GM18498 (cell line): ENCODE data around the gene RPL10.
A peak's percentile ranks its signal among the peaks of the same experiment; 100 is the strongest.

ENCODE experiments used
- ATAC-seq: cut with Tn5 transposase; IDR thresholded peaks from one replicate; pipeline ENCODE4 v1.9.1; 2021; ENCODE audit warnings: mild to moderate bottlenecking, moderate library complexity; ENCODE audit not compliant: unreplicated experiment

RPL10 gene

DNA sequence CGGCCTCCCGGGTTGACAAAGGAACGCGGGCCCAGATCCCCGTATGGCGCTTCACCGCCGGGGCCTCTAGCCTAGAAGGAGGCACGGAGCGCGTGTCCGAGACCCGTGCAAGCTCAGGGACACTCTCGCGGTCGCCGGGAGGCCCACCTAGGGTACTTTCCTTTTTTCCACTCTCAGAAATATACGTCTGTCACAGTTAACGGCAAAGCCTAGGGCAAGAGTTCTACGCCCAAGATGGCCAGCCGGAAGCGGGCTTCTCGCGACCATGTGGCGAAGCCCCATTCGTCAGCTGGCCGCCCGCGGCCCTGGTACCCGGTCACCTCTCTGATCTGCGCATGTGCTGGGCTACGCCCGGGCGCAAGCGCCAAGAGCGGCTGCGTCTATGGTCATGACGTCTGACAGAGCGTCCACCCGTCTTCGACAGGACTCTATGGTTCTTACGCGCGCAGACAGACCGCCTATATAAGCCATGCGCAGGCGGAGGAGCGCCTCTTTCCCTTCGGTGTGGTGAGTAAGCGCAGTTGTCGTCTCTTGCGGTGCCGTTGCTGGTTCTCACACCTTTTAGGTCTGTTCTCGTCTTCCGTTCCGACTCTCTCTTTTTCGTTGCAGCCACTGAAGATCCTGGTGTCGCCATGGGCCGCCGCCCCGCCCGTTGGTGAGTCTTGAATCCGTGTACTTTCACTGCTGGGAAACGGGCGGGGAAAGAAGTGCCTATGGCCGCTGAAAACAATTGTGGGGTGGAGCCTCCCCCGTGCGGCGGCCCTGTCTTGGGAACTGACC is at the start of gene RPL10:
Gene RPL10, plus strand, starts transcription at position 490 of the 780 bp plus-strand sequence. Its CDS starts 143 bp downstream, at position 633.
- peak; percentile 81 for ATAC-seq

DNA sequence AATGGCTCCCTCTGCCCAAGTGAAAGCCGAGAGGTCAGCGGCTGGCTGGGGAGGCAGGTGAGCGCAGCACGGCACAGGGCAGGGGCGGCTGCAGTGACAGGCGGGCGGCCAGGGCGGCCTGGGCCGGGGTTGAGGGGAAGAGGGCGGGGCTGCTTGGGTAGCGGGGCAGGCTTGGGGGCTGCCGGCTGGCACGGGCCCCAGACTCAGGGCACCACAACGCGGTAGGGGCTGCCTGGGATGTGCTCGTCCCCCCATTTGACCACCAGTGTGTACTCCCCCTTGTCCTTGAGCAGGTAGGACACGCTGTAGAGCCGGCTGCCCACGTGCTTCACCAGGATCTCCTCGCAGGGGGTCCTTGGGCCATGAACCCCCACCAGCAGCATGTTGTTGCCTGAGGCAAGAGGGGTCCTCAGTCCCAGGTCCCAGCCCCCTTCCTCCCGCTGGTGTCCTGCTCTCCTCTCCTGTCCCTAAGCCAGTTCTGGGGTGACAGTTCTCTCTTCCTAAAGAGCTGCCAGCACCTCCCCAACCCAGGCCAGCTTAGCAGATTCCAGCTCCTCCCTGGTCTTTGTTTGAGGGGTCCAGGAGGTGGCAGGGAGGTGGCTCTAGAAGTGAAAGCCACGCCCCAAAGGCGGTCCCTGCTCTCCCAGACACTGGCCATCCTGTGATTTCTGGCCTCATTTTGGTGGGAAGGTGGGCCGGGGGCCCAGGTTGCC is 49.4 kb upstream of the RPL10 start:
- ATAC-seq = no peak

DNA sequence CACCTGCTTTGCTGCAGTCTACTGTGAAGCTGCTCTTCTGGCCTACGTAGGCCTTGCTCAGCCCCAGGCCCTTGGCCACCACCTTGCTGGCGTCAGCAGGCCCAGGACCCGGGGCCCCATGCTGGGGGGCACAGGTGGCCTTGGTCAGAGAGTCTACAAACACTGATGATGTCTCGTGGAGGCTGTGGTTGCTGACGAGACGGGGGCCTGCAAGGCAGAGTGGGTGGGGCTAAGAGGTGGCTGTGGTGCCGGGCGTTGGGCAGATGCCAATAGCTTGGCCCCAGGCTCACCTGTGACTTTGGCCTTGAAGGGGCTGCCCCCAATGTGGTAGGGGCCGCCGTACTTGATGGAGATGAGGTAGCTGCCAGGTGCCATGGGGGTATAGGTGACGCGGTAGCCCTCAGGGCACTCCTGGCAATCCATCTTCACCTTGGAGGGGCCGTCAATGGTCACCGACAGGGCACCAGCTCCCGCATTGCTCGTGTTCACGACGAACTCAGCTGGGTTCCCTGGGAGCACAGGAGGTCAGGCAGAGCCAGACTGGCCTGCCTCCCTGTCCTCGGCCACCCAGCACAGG is 48.7 kb upstream of the RPL10 start:
- ATAC-seq = no peak

DNA sequence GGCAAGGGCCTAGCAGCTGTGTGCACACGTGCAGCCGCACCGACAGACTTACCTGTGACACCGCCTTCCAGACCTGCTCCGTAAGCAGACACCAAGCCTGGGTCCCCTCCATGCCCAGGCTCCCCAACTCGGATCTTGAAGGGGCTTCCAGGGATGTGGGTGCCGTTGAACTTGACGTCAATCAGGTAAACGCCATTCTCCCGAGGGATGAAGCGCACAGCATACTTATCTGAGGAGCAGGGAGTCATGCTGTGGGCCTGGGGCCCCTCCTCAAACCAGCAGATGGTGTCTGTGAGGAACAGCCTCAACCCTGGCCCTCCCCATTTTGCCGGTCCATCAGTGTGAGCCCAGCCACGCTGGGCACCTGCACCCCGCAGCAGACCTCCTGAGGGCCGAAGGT is 48.2 kb upstream of the RPL10 start:
- no peak for ATAC-seq

DNA sequence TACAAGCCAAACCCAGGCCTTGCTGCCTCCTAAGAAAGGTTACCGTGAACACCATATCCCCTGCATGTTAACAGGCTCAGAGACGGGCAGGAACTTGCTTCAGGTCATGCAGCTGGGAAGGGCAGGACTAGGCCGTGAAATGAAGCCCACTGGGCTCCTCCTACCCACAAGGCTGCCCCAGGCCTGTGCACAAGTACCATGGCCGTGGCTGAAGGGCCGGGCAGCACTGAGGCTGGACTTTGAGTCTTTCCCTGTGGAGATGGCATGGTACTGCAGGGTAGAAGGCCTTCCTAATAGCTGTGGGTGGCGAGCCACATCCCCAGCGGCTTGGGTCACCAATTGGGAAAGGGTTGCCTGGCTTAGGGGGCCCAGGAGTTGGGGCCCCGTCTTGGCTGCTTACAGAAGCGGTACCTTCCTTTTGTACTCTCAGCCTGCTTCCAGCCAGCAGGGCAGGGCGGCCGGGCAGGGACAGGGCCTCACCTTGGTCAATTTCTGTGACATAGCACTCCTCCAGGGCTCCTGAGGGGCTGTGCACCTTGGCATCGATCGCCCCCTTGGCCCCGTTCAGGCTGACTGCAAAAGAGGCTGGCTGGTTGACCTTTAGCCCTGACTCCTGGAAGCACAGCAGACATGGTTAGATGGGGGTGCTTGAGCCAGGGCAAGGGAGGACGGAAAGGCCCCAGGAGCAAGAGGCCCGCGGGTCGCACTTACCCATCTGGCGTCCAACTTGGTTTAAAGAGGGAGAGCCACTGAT is 47.6 kb upstream of the RPL10 start:
- ATAC-seq = no peak

DNA sequence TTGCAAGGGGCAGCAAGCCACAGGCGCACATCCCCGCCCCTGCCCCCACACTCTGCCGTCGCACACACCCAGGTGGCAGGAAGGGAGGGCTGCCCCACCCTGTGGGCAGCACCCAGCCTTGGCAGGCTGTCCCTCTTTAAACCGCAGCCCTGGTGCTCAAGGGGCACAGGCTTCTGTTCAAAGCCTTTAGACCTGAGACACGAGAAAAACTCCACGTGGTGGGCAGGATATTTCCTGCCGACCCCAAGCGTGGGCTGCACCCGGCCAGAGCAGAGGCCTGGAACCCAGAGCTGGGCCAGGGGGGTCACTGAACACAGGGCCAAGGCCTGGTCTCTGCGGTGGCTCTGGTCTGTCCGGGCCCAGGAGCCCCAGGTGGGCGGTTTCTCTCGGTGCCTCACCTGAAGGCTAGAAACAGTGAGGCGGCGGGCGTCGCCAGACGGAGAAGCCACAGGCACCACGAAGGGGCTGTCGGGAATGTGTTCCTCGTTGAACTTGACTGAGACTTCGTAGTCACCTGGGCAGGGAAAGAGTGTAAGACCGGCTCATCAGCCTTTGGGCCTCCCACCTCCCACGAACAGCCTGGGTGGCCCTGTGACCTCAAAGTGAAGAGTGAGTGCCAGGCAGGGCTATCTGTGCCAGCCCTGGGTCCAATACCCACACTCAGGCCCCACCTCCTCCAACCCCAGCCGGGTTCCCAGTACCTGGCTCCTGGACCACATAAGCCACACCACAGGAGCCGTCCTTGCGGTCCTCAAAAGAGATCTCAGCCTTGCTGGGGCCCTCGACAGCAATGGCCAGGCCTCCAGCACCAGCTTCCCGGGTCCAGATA is 46.8 kb upstream of the RPL10 start:
- ATAC-seq = no peak

DNA sequence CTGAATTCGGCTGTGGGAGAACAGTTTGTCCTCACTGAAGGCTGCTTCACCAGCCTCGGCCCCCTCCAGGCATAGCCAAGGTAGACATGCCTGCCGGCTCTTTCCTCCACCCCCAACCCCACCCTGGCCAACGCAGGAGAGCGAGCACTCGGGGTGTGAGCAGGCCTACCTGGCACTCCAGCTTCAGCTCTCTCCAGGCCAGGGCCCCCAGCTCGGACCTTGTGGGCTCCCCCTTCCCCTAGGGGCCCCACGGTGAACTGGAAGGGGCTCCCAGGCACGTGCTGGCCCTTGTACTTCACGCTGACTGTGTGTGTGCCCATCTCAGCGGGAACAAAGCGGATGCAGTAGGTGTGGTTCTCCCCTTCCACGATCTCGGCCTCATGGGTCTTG is 46.2 kb upstream of the RPL10 start:
- no peak for ATAC-seq

DNA sequence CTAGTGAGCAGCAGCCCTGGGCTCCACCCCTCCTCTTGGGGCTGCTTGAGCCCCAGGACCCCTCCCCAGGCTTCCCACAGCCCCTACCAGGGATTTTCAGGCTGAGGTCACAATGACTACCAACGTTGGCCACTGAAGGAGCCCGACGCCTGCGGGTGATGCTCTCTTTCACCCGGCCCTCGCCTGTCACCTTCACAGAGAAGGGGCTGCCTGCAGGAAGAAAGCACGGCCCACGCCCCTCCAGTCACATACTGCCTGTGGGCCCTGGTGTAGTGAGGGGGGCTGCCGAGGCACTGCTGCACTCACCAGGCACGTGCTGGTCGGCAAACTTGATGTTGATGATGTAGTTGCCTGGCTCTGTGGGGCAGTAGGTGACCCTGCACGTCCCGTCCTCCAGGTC is 45.7 kb upstream of the RPL10 start:
- no peak for ATAC-seq

DNA sequence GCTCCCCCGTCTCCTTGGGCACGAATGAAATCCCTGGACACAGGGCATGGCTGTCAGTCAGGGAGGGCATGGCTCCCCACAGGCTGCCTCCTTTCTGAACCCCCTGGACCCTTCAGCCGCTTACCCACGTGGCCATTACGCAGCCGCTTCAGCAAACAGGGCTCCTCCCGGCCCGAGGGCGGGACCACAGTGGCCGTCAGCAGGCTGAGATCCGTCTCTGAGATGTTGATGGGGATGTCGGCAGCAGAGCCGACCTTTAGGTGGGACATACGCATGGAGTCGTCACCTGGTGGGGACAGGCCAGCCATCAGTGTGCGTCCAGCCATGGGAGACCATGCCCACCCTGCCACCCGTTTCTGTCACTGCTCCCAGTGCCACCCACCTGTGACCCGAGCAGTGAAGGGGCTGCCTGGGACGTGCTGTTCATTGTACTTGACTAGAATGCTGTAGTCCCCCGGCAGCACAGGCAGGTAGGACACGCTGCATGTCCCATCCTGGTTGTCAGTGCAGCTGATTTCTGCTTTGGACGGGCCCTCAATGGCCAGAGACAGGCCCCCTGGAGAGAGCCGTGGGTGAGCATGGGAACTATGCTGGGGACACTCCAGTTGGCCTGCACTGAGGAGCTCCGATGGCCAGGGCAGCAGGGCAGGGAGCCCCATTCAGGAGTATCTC is 44.9 kb upstream of the RPL10 start:
- no peak for ATAC-seq

DNA sequence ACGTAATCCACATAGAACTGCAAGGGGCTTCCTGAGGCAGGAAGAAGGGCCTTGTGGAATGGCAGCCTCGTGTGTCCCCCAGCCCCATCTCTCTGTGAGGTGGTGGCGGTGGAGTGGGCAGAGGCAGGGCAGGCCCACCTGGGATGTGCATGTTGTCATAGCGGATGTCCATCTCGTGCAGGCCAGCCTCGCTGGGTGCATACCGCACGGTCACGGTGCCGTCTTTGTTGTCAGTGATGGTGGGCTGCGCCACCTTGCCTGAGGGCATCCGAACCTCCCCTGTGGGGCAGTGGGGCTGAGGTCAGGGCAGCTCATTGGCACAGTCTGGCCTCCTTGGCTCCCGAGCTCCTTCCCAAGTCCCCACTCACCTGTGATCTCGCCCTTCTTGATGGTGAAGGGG is 44.2 kb upstream of the RPL10 start:
- ATAC-seq = no peak

DNA sequence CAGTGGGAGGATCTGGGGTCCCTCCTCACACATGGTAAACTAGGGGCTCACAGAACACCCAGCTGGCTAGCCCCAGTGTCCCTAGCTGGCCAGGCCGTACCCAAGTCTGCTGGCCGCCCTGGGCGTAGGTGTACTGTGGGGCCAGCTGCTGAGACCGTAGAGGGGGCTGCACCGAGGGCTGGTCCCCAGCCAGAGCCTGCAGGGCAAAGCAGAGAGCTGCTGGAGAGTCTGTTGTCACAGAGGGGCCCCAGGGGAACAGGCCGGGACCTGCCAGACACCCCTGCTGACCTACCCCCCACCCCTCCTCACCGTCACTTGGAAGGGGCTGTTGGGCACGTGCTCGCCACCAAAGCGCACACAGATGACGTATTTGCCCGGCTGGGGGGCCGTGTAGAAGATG is 43.7 kb upstream of the RPL10 start:
- no peak for ATAC-seq

DNA sequence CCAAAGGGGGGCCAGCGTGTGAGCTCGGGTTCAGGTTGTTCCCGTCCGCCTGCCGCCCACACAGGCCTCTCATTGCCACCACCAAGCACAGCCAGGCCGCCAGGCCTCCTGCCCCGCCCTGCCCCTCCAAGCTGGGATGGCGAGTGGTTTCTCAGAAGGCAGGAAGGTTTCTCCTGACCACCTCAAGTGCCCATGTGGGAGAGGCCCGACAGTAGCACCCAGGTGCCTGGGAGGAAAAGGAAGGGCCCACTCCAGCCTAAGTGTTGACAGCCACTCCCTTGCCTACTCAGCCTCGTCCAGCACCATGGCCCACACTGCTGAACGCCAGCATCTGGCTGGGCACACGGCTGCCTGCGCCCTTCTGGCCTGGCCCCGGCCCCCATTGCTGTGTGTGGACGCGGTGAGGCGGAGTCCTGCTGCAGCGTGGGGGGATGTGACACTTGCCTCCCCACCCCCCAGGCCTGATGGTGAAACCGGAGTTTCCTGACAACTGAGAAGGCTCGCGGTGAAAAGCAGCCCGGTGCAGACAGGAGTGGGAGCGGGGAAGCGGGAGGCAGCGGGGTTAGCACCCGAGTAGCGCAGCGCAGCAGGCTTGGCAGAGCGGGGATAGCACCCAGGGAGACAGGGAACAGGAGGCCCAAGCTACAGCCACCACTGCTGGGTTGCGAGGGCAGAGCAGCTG is 42.9 kb upstream of the RPL10 start:
- no peak for ATAC-seq

DNA sequence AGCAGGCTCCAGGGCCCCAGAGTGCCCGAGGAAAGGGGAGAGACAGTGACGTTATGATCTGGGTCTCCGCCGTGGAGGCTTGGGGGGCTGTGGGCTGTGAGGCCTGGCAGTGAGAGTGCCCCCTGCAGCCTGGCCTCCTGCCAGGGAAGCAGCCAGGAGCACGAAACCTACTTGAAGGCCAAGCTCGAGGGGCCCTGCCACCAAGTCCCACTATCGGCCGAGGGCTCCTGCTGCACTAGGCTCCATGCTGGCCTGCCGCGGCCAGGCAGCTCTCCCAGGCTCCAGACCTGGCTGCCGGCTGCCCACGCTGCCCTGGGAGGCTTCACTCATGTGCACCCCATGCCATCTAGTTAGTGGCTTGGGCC is 42.4 kb upstream of the RPL10 start:
- no peak for ATAC-seq

DNA sequence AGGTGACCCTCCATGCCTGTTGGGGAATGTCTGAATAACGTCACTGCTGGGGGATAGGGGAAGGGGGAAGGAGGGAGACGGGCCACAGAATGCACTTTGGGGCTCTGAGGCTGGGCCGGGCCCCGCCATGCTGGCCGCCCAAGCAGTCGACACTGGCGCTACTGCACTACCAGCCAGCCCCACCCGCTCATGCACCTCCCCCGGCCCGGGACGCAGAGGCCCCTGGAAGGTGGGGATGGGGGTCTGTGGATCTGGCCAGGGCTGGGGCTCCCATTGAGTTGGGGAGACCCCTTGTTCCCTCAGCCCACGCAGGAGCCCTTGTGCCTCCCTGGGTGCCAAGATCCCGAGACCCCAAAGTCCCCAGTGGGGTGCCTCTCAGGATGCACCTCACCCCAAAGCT is 41.6 kb upstream of the RPL10 start:
- no peak for ATAC-seq

DNA sequence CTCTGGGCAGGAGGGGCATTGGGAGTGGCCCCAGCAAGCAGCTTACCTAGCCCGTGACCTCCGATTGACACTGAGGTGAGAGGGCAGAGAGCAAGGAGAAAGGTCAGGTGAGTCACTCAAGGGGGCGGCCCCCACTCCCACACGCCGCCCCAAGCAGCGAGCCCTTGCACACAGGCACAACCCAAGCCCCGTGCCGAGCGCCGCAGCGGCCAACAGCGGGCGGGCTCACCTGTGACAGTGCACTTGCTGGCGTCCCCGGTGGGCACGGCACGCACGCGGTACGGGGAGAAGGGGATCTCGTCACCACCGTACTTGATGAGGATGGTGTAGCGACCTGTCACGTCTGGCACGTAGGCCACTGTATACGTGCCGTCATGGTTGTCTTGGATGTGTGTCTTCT is 41.0 kb upstream of the RPL10 start:
- no peak for ATAC-seq

DNA sequence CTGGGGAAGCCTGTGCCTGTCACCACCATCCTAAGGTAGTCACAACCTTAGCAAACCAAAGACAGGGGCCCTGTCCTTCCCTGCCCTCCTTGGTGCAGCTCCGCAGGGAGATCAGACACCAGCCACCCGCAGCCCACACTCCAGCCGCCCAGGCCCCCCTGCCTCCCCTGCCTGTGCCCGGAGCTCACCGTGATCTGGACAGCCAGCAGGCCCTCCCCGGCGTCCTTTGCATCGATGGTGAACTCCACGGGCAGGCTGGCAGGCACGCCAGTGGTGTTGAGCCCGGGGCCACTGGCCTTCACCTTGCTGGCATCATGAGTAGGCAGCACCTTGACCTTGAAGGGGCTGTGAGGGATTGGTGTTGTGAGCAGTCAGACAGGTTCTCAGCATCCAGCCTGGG is 40.2 kb upstream of the RPL10 start:
- no peak for ATAC-seq

DNA sequence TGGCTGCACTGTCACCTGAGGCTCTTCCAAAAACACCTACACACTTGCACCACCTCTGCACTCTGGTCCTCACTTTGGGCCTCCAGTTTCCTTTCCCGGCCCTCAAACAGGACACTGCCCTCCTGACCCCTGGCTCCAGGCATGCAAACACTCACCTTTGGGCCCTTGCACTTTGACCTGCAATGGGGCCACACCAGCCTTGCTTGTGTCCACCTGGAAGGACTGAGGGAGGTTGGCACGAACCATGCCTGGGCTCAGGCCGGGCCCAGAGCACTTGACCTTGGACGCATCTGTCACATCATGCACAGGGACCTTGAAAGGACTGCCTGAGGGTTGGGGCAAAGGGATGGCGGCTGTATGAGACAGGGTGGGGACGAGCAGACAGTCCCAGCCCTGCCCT is 39.3 kb upstream of the RPL10 start:
- no peak for ATAC-seq

DNA sequence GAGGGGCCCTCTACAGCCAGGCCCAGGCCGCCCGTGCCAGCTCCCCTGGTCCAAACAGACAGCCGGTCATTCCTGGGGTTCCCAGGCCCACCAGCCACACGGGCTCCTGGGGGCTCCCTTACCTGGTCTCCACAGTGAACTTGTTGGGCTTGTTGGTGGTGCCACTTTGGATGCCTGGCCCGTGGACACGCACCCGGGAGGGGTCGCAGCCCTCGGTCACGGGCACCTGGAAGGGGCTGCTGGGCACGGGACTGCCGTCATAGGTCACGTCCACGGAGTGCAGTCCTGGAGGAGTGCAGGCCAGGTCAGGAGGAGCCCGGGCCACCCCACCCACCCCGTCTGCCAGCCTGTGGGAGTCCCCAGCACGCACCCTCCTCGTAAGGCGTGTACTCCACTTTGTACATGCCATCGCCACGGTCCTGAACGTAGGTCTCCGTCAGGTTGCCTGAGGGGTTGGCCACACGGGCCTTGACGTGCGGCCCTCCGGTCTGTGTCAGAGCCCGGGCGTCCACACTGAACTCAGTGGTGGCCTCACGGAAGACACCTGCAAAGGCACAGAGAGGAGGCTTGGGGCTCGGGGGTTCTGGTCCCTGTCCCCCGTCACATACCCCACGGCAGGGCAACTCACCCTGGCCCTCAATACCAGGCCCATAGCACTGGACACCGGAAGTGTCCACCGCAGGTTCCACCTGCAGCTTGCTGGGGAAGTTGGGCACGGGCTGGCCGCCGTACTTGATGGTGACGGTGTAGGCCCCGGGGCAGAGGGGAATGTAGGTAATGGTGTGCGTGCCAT is 38.6 kb upstream of the RPL10 start:
- no peak for ATAC-seq
